RWPE2 (cell line): ENCODE data around the gene ATF4.

Source experiments
- ATAC-seq: fragments of 200-7000 bp; cut with Tn5 transposase; 3 replicates; pipeline ENCODE4 v1.9.1; 2021; ENCODE audit warnings: low read depth
- DNase-seq: peaks from one replicate; pipeline ENCODE4 v3.0.0-alpha.2; 2020; ENCODE audit warnings: low spot score
- H3K27ac ChIP-seq: fragments of 450-650 bp; 2 replicates; pipeline ENCODE4 v1.5.1; 2017; ENCODE audit warnings: mild to moderate bottlenecking; ENCODE audit not compliant: poor library complexity, severe bottlenecking
- H3K27me3 ChIP-seq: fragments of 250-450 bp; sonication (Bioruptor Pico); 2 replicates; pipeline ENCODE4 v1.5.1; 2021; ENCODE audit warnings: mild to moderate bottlenecking, moderate library complexity; ENCODE audit not compliant: insufficient read depth, poor library complexity, severe bottlenecking
- H3K36me3 ChIP-seq: fragments of 250-450 bp; sonication (Bioruptor Pico); 2 replicates; pipeline ENCODE4 v1.5.1; 2020; ENCODE audit warnings: low read depth, mild to moderate bottlenecking, moderate library complexity
- H3K4me1 ChIP-seq: fragments of 250-450 bp; sonication (Bioruptor Pico); 2 replicates; pipeline ENCODE4 v1.5.1; 2021; ENCODE audit warnings: mild to moderate bottlenecking, moderate library complexity; ENCODE audit not compliant: insufficient read depth, poor library complexity, severe bottlenecking
- H3K4me3 ChIP-seq: fragments of 250-450 bp; sonication (Bioruptor Pico); 2 replicates; pipeline ENCODE4 v1.5.1; 2021; ENCODE audit warnings: mild to moderate bottlenecking, moderate library complexity; ENCODE audit not compliant: severe bottlenecking
- H3K9me3 ChIP-seq: fragments of 250-450 bp; sonication (Bioruptor Pico); 2 replicates; pipeline ENCODE4 v1.5.1; 2021; ENCODE audit warnings: mild to moderate bottlenecking, moderate library complexity; ENCODE audit not compliant: severe bottlenecking
- TF ChIP-seq, protein P1 (sequence below): fragments of 450-650 bp; IDR thresholded peaks from one replicate; pipeline ENCODE4 v1.5.1; 2017; ENCODE audit warnings: mild to moderate bottlenecking, moderate library complexity; ENCODE audit not compliant: poor library complexity, severe bottlenecking

The ATF4 gene

DNA sequence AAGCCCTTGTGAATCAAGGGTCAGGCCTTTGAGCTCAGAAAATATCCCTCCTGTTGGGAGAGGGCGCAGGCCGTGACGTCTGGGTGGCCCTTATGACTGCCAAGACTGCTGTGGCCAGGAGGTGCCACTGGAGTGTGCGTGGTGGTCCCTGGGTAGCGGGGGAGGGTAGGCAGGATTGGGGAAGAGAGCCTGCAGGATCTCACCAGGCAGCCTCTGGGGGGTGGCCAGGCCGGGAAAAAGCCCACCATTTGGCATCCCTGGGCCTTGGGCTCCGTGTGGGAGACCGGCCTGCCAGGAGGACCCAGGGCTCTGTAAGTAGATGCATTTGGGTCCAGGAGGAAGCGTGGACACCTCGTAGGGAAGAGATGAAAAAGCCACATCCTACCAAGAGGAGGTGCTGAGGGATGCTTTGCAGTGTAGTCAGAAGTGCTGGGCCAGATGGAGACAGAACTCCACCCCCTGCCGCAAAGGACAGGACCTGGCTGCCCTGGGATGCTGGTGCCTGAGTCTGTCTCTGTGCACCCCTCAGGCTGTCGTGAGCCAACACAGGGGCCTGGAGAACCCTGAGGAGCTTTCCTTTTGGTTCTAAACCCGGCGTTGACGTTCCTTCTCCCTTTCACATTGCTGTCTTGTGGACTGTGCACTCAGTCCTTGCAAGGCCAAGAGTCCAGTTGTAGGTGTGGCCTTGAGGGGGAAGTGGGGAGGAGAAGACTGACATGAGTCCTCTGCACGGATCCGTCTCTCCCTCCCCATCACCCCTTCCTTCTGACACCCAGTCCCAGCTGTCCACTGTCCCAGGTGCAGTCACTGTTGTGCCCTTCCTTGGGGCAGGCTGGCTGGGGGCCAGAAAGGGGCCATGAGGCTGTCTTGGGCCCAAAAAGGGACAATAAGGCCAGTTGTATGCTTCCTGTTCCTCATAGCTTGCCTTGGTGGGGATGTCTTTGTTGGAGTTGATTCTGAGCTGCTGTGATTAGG, 31.0 kb upstream of the ATF4 start:
- H3K9me3 ChIP-seq, result no peaks in the 10 kb centered on the region
- ATAC-seq, result no peak
- DNase-seq, result no peak
- no peak overlapping the region for H3K27ac ChIP-seq
- H3K27me3 ChIP-seq, result no peaks in the 10 kb centered on the region
- no peaks in the 10 kb centered on the region for H3K36me3 ChIP-seq
- no peak overlapping the region for H3K4me3 ChIP-seq
- TF ChIP-seq, protein P1, sequence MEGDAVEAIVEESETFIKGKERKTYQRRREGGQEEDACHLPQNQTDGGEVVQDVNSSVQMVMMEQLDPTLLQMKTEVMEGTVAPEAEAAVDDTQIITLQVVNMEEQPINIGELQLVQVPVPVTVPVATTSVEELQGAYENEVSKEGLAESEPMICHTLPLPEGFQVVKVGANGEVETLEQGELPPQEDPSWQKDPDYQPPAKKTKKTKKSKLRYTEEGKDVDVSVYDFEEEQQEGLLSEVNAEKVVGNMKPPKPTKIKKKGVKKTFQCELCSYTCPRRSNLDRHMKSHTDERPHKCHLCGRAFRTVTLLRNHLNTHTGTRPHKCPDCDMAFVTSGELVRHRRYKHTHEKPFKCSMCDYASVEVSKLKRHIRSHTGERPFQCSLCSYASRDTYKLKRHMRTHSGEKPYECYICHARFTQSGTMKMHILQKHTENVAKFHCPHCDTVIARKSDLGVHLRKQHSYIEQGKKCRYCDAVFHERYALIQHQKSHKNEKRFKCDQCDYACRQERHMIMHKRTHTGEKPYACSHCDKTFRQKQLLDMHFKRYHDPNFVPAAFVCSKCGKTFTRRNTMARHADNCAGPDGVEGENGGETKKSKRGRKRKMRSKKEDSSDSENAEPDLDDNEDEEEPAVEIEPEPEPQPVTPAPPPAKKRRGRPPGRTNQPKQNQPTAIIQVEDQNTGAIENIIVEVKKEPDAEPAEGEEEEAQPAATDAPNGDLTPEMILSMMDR, result no peak
- H3K4me1 ChIP-seq, result no peaks in the 10 kb centered on the region

DNA sequence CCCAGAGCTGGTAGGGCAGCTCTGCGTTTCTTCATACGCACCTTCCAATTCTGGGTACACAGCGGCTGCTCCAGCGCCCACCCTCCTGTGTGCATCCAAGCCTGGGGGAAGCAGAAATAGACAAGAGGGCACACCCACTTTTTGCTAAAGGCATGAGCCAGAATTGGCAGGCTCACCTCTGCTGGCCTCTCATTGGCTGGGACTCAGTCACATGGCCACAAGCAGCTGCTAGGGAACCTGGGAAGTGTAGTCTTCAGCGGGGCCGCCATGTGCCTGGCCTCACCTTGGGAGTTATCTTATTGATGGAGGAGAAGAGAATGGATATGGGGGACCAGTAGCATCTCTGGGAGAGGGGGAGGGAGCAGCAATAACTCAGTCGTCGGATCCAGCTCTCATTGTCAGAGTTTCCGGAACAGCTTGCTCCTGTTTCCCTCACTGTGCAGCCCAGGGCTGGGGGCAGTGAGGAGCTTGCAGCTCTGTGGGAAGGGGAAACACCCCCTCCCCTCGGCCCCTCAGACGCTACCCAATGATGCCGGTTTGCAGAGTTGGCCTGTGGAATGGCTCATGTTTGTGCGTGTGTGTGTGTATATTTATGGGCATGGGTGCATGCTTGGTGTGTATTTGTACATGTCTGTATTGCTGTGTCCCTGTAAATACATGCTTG, 30.1 kb upstream of the ATF4 start:
- H3K9me3 ChIP-seq, result no peaks in the 10 kb centered on the region
- no peak overlapping the region for H3K27ac ChIP-seq
- ATAC-seq (peak; percentile 97), DNase-seq (peak; percentile 86)
- H3K4me1 ChIP-seq, result no peaks in the 10 kb centered on the region
- H3K36me3 ChIP-seq, result no peaks in the 10 kb centered on the region
- TF ChIP-seq, protein P1, result no peak
- H3K27me3 ChIP-seq, result no peaks in the 10 kb centered on the region
- no peak overlapping the region for H3K4me3 ChIP-seq

DNA sequence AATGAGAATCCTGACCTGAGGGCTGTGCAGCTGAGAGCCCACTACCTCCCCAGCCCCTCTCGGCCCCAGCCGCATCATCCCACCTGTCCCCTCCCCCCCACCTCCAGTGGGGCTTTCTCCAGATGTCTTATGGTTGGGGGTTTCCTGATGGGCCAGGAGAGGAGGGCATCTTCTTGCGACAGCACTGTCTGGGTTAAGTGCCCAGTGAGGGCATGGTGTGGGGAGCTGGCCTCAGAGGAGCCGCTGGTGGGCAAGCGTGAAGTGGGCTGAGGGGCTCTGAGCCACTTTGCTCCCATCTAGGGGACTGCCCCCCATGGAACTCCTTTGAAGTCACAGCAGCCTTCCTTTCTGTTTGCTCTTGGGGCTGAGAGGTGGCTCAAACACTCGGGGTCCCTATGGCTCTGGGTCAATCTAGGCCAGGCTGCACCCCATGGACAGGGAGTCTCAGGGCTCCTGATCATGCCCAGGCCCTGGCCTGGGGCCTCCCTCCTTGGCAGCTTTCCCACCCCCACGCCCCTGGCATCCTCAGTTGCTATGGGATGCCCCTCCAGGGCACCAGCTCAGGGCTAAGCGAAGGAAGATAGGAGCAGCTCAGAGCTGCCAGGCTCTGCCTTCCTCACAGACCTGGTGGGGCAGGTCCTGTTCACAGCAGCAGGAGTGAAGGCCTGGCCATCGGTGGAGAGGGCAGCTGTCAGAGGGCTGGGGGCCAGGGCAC, 29.2 kb upstream of the ATF4 start:
- Histone ChIP-seq H3K9me3 (no peaks in the 10 kb centered on the region), H3K36me3 (no peaks in the 10 kb centered on the region), H3K4me3 (no peak overlapping the region), H3K27ac (no peak overlapping the region), H3K4me1 (no peaks in the 10 kb centered on the region), H3K27me3 (no peaks in the 10 kb centered on the region)
- ATAC-seq (no peak), DNase-seq (no peak)
- TF ChIP-seq, protein P1, result no peak

DNA sequence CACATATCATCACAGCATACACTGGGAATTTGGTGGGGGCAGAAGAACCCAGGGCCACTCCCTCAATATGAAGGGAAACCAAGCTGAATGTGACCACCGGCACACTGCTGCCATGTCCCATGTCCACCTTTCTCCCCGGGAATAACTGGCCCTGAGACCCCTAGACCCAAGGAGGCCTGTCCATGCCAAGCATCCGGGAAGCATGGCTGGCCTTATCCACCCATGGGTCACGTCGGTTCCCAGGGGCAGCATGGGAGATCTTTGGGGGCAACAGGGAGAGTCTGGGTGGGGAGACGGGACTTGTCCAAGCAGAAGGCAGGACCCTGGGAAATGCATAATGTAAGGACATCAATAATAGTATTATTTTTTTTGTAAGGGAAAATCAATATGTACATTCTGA, 28.7 kb upstream of the ATF4 start:
- no peak overlapping the region for H3K27ac ChIP-seq
- no peak for ATAC-seq
- no peaks in the 10 kb centered on the region for H3K36me3 ChIP-seq
- TF ChIP-seq, protein P1, result no peak
- H3K4me3 ChIP-seq, result no peak overlapping the region
- H3K4me1 ChIP-seq, result no peaks in the 10 kb centered on the region
- no peak for DNase-seq
- no peaks in the 10 kb centered on the region for H3K27me3 ChIP-seq
- H3K9me3 ChIP-seq, result no peaks in the 10 kb centered on the region
